ENCODE data around the gene NKX6-1.
A peak's percentile ranks its signal among the peaks of the same experiment; 100 is the strongest.

Gene NKX6-1

GRCh38 chr4:84503495-84504437, 4.7 kb upstream of the NKX6-1 start:
- Mint-ChIP-seq H3K27me3 (peaks cover 36% of the 10 kb centered on the region), H3K36me3 (peaks cover 2% of the 10 kb centered on the region), H3K27ac (no peak overlapping the region), H3K9me3 (no peaks in the 10 kb centered on the region), H3K4me3 (no peak overlapping the region), H3K4me1 (peaks cover 5% of the 10 kb centered on the region)
- DNase-seq (ENCODE audit: low spot score in 2 of 2) (no peak), ATAC-seq (ENCODE audit: low read depth) (peak; percentile 37)

DNA sequence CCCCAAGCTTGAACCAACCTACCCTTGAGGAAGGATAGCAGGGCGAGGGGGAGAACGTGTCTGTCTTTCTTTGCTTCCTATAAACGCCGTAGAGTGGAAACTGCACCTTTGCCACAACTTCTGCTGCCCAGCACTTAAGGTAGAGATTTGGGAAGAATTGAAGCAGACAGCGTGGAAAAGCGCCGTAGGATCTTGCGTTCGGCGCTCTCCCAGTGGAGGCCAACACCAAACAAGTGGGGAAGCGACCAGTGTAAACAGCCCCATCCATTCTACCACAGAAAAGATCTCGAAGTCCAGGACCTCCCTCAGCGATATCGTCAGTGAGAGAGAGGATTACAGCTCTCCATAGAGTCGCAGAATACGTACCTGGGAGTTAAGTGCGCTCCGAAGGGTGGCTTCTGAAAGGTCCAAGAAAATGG, 3.9 kb upstream of the NKX6-1 start:
- no peak for DNase-seq (ENCODE audit: low spot score in 2 of 2)
- no peak overlapping the region for H3K27ac Mint-ChIP-seq

DNA sequence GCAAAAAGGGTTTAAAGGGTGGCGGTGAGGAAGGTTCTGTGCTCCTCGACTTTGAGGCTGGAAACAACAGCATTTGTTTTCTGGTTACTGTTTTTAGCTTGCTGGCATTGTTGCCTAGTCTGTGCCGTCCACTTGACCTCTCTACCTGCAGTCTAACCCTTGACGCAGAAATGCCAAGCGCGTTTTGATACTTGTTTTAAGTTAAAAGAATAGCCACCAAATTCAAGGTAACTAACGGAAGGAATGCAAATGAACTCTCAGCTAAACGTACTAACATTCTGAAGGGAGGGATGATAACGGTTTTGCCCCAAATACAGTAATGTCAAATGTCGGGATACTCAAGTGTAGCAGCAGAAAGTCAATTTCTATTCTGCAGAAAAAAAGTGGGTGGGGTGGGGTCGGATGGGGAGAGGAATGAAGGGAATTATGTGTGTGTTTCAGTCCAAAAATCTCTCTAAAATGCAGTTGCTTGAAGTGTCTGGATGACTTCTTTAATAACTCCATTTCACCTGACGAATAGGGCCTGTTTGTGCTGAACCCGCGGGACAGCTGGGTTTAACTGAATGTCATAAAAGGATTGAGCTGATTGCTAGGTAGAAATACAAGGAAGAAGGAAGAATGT, 3.4 kb upstream of the NKX6-1 start:
- Mint-ChIP-seq H3K4me1 (peaks cover 8% of the 10 kb centered on the region), H3K36me3 (peaks cover 2% of the 10 kb centered on the region), H3K4me3 (no peak overlapping the region), H3K27ac (no peak overlapping the region), H3K9me3 (no peaks in the 10 kb centered on the region), H3K27me3 (peaks cover 33% of the 10 kb centered on the region)
- DNase-seq (ENCODE audit: low spot score in 2 of 2) (no peak), ATAC-seq (ENCODE audit: low read depth) (no peak)

More for the DNA sequence above, 3.9 kb upstream of the NKX6-1 start:
- ATAC-seq (ENCODE audit: low read depth): no peak
- no peak overlapping the region for H3K4me3 Mint-ChIP-seq
- H3K27me3 Mint-ChIP-seq: peaks cover 36% of the 10 kb centered on the region
- H3K4me1 Mint-ChIP-seq: peaks cover 8% of the 10 kb centered on the region
- H3K36me3 Mint-ChIP-seq: peaks cover 2% of the 10 kb centered on the region
- H3K9me3 Mint-ChIP-seq: no peaks in the 10 kb centered on the region

GRCh38 chr4:84501721-84502267, 2.7 kb upstream of the NKX6-1 start:
- peaks cover 8% of the 10 kb centered on the region for H3K4me1 Mint-ChIP-seq
- H3K4me3 Mint-ChIP-seq: no peak overlapping the region
- no peak for DNase-seq (ENCODE audit: low spot score in 2 of 2)
- no peaks in the 10 kb centered on the region for H3K9me3 Mint-ChIP-seq
- H3K27me3 Mint-ChIP-seq: peaks cover 33% of the 10 kb centered on the region
- no peak overlapping the region for H3K27ac Mint-ChIP-seq
- ATAC-seq (ENCODE audit: low read depth): no peak
- H3K36me3 Mint-ChIP-seq: peaks cover 2% of the 10 kb centered on the region

DNA sequence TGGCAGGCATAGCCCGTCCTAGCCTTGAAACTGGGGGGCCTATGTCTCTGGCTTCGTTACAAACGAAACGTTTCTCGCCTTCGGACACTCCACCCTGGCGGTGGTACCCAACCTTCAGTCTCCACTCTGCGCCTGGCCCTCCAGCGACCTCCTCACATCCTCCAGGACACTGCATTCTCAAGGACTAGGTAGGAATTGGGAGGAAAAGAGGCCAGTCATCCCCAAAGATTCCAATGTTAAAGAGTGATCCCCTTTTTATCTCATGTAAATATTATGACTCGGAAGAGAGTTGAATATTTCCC, 2.1 kb upstream of the NKX6-1 start:
- no peak for DNase-seq (ENCODE audit: low spot score in 2 of 2)
- peaks cover 2% of the 10 kb centered on the region for H3K36me3 Mint-ChIP-seq
- no peaks in the 10 kb centered on the region for H3K9me3 Mint-ChIP-seq
- ATAC-seq (ENCODE audit: low read depth): no peak
- peaks cover 34% of the 10 kb centered on the region for H3K27me3 Mint-ChIP-seq
- H3K27ac Mint-ChIP-seq: no peak overlapping the region
- peaks cover 8% of the 10 kb centered on the region for H3K4me1 Mint-ChIP-seq
- H3K4me3 Mint-ChIP-seq: no peak overlapping the region

DNA sequence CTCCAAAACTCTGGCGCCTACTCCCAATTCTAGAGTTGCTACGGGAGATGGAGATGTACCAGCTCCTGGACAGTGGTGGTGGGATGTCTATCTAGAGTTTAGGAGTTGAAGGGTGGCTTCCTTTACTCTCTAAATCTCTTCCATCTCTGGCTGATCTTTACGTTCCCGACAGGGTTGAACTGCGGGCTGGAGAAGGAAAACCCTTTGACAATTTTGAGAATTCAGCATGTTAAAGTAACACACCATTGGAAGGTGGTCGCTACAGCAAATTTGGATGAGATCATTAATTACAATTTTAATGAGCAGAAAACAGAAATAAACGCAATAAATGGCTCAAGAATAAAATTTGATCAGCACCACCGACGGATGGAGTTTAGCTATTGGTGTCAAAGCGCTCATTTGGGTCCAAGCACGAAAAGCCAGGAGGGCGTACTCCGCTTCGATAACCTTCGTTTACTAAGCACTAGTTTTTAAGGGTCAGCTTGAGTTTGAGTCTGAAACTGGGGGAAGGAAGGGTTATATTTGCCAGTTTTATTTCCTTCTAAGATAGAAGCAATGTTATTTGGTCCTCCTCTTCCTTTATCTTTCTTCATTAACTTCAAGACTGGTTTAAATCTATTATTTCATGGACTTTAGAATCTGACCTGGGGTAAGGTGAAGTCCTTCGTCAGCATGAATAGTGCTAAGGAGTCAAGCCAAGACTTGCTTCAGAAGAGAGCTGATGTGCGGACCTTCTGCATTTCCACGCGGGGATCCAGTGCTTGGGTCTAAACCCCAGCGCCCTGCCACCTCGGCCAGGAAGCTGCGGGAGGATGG, 1.5 kb upstream of the NKX6-1 start:
- no peak for DNase-seq (ENCODE audit: low spot score in 2 of 2)
- Mint-ChIP-seq H3K27ac (no peak overlapping the region), H3K9me3 (no peaks in the 10 kb centered on the region), H3K4me1 (peaks cover 8% of the 10 kb centered on the region), H3K4me3 (no peak overlapping the region), H3K27me3 (peaks cover 33% of the 10 kb centered on the region), H3K36me3 (peaks cover 2% of the 10 kb centered on the region)
- ATAC-seq (ENCODE audit: low read depth): no peak

GRCh38 chr4:84499624-84499982, 511 bp upstream of the NKX6-1 start:
- H3K4me3 Mint-ChIP-seq: no peak overlapping the region
- H3K36me3 Mint-ChIP-seq: peaks cover 2% of the 10 kb centered on the region
- DNase-seq (ENCODE audit: low spot score in 2 of 2): no peak
- no peaks in the 10 kb centered on the region for H3K9me3 Mint-ChIP-seq
- peaks cover 8% of the 10 kb centered on the region for H3K4me1 Mint-ChIP-seq
- H3K27ac Mint-ChIP-seq: peak overlapping the region; percentile 59
- no peak for ATAC-seq (ENCODE audit: low read depth)
- peaks cover 36% of the 10 kb centered on the region for H3K27me3 Mint-ChIP-seq

DNA sequence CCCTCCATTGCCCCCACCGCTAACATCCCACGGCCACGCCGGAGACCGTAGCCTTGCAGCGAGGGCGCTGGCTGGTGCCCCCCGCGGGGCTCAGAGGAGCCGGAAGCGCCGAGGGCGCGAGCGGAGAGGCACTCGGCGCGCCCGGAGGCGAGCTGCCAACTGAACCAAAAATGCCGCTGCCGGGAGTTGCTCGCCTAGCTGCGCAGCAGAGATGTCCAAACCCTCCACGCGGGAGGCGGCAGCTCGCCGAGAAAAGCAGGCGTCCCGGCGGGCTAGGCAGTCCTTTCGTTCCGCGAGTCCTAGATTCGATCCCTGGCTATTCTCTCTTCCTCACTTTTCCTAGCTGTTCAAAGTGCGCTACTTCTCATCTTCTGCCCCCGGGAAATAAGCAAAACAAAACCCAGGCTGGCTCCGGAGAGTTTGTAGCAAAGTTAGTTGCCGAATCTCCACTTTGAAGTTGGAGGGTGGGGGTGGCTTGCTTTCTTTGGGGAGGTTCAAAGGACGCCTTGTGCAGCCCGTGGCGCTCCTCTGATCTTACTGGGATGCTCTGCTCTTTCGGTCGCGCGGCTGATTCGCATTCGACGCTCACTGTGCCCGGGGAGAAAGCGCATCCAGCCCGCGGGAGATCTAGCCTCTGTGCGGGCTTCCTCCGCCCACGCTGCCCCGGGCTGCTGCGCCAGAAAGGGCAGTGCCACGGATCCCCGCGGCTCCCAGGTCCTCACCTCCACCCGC, 723 bp downstream of the NKX6-1 start:
- Mint-ChIP-seq H3K27ac (no peak overlapping the region), H3K27me3 (peaks cover 31% of the 10 kb centered on the region), H3K9me3 (no peaks in the 10 kb centered on the region), H3K4me1 (peaks cover 6% of the 10 kb centered on the region), H3K36me3 (peaks cover 2% of the 10 kb centered on the region), H3K4me3 (peak overlapping the region; percentile 71)
- no peak for DNase-seq (ENCODE audit: low spot score in 2 of 2)
- peak; percentile 15 for ATAC-seq (ENCODE audit: low read depth)

DNA sequence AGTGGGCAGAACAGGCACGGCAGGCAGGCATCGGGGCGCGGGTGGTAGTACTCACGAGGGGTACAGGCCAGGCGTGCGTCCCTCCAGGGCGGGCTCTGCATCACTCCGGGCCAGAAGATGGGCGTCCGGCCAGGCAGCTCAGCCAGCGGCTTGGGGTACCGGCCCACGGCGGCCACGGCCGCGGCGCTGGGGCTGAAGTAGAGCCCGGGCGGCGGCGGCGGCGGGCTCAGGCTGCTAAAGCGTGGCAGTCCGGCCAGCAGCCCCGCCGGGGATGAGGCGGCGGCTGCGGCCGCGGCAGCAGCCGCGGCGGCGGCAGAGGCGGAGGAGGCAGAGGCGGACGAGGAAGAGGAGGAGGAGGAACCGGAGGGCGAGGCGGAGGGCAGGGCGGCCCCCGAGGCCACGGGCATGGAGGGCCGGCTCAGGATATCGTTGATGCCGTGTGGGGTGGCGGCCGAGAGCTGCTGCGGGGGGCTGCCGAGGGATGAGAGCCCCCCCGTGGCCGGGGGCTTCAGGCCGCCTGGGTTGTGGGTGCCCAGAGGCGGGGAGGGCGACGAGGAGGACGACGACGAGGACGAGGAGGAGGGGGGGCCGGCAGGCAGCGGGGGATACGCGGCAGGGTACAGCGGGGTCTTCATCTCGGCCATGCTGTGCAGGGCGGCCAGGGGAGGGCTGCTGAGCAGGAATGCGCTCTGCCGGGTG, 1.4 kb downstream of the NKX6-1 start:
- Mint-ChIP-seq H3K27me3 (peaks cover 25% of the 10 kb centered on the region), H3K9me3 (no peaks in the 10 kb centered on the region), H3K4me3 (peak overlapping the region; percentile 41), H3K27ac (no peak overlapping the region), H3K36me3 (peaks cover 2% of the 10 kb centered on the region), H3K4me1 (peaks cover 6% of the 10 kb centered on the region)
- ATAC-seq (ENCODE audit: low read depth) (no peak), DNase-seq (ENCODE audit: low spot score in 2 of 2) (no peak)

DNA sequence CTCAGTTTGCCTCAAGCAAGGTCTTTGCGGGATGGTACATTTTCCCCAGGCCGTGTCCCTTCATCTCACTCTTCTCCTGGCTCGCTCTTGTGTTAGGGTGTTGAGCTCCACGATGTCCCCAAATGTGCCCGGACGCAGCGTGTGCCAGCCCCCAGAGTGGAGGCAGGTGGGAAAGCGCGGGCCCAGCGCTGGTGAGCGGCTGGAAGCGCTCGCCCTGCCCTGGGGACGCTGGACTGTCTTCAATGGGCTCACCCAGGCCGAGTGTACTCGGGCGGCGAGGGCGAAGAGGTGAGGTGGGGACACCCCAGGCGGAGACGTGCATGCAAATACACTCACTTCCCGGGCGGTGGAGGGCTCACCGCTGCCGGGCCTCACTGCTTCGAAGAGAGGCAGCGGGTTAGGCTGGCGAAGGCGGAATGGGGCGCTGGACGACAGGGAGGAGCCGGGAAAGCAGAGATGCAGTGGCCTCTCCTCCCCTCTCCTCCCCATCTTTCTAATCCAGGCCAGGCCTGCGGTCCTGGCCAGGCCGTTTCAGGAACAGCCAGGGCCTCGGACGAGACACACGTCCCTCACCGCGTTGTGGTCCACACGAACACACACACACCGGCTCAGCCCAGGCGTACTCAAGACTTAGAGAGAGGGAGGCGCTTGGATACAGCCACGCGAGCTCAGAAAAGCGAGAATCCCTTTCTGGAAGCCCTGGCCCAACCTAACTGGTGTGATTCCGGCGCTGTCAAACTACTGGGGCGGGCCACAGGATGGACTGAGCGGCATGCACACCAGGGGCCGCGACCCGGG, 2.2 kb downstream of the NKX6-1 start:
- Mint-ChIP-seq H3K27me3 (peaks cover 23% of the 10 kb centered on the region), H3K9me3 (no peaks in the 10 kb centered on the region), H3K27ac (no peak overlapping the region), H3K4me1 (peaks cover 6% of the 10 kb centered on the region), H3K36me3 (peaks cover 2% of the 10 kb centered on the region), H3K4me3 (peak overlapping the region; percentile 41)
- ATAC-seq (ENCODE audit: low read depth) (no peak), DNase-seq (ENCODE audit: low spot score in 2 of 2) (no peak)

DNA sequence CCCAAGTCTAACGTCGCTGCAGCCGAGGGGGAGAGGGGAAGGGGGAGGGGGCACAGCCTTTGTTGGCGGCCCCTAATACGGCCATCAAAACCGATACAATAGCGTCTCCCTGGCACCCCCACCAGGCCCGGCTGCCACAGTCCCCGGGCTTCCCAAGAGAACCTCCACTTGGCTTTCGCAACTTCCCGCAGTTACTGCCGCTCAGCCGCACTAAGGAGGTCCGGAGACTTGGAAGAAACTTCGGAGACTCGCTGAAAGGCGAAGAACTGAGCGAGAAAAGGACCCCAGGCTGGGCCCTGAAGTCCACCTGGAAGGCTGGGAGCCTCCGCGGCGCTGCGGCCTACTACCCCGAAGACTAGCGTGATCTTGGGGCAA, 2.8 kb downstream of the NKX6-1 start:
- Mint-ChIP-seq H3K4me3 (no peak overlapping the region), H3K27me3 (peaks cover 23% of the 10 kb centered on the region), H3K27ac (no peak overlapping the region), H3K9me3 (no peaks in the 10 kb centered on the region), H3K4me1 (peaks cover 6% of the 10 kb centered on the region), H3K36me3 (peaks cover 2% of the 10 kb centered on the region)
- no peak for DNase-seq (ENCODE audit: low spot score in 2 of 2)
- no peak for ATAC-seq (ENCODE audit: low read depth)

DNA sequence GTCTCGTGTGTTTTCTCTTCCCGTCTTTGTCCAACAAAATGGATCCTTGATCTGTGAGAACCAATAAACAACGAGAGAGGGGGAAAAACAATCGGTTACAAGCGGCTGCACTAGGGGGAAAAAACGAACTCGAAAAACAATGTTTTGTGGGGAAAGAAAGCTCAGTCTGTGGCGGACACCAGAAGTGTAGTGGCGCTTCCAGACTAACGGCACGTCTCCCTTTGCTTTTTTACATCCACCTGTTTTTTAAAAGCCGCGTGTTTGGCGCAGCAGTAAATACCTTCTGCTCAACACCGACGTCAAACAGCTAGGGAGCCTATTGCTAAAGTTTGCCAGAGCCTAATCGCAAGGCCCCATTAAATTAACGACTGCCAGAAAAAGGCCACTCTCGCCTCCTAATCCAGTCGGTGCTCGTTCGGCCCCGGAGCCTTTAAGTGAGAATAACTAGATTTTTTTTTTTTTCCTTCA, 3.3 kb downstream of the NKX6-1 start:
- Mint-ChIP-seq H3K4me1 (peaks cover 6% of the 10 kb centered on the region), H3K36me3 (peaks cover 2% of the 10 kb centered on the region), H3K27me3 (peaks cover 24% of the 10 kb centered on the region), H3K4me3 (no peak overlapping the region), H3K27ac (no peak overlapping the region), H3K9me3 (no peaks in the 10 kb centered on the region)
- no peak for DNase-seq (ENCODE audit: low spot score in 2 of 2)
- no peak for ATAC-seq (ENCODE audit: low read depth)

All from memory B cell (primary cell).